HUDEP-2 (cell line): ENCODE measurements around the gene ARMC9.

Source experiments
- DNase-seq, 76 experiments: peaks; one replicate each; lab custom pipeline; 2025; ENCODE audit not compliant: unreplicated experiment in 76 of 76; lab: John Stamatoyannopoulos, UW

Gene ARMC9

GRCh38 chr2:231241755-231242507, 43.5 kb downstream of the ARMC9 start:
- DNase-seq = peak in 1 of 76 experiments; percentile 2

- DNase-seq = no peak
Observed at GRCh38 chr2:231243866-231244265, 45.4 kb downstream of the ARMC9 start.

GRCh38 chr2:231244382-231245248, 46.2 kb downstream of the ARMC9 start:
- peak in 1 of 76 experiments; percentile 2 for DNase-seq

GRCh38 chr2:231245249-231246094, 47.0 kb downstream of the ARMC9 start:
- peak in 16 of 76 experiments; percentile 3 to 30 (median 16) for DNase-seq

- DNase-seq = no peak
Observed at GRCh38 chr2:231246171-231246842, 47.9 kb downstream of the ARMC9 start.

- no peak for DNase-seq
Observed at GRCh38 chr2:231250146-231250545, 51.7 kb downstream of the ARMC9 start.

- DNase-seq = no peak
Observed at GRCh38 chr2:231250698-231251097, 52.3 kb downstream of the ARMC9 start.

GRCh38 chr2:231253292-231253691, 54.9 kb downstream of the ARMC9 start:
- DNase-seq = peak in 2 of 76 experiments; percentile 4 to 5

- DNase-seq = no peak
Observed at GRCh38 chr2:231256494-231256893, 58.1 kb downstream of the ARMC9 start.

GRCh38 chr2:231257763-231258162, 59.3 kb downstream of the ARMC9 start:
- DNase-seq = no peak

GRCh38 chr2:231258701-231259100, 60.3 kb downstream of the ARMC9 start:
- no peak for DNase-seq

GRCh38 chr2:231259104-231259503, 60.7 kb downstream of the ARMC9 start:
- no peak for DNase-seq

GRCh38 chr2:231260442-231261208, 62.2 kb downstream of the ARMC9 start:
- DNase-seq = no peak

- DNase-seq = no peak
Observed at GRCh38 chr2:231263118-231263831, 64.8 kb downstream of the ARMC9 start.

GRCh38 chr2:231270221-231271114, 72.0 kb downstream of the ARMC9 start:
- DNase-seq = no peak

GRCh38 chr2:231272991-231273390, 74.6 kb downstream of the ARMC9 start:
- DNase-seq = no peak

GRCh38 chr2:231276987-231277386, 78.6 kb downstream of the ARMC9 start:
- DNase-seq = no peak

GRCh38 chr2:231277962-231278361, 79.5 kb downstream of the ARMC9 start:
- no peak for DNase-seq
